Esophagus squamous epithelium (tissue), 5 donors: ENCODE data around the gene MGAT5B. TPM values are rescaled to one million over a fixed set of nuclear protein-coding genes. Genes with fewer than 3 reads are reported as not detected.

Experiments
- DNase-seq: peaks from one replicate; lab custom pipeline; 2025; lab: John Stamatoyannopoulos, UW
- H3K27ac ChIP-seq, 4 donors: fragments of 200-600 bp; sonication (generic); one replicate each; pipeline ENCODE4 v1.5.1; 2016 to 2019; ENCODE audit warnings: mild to moderate bottlenecking in 1 of 4
- H3K27me3 ChIP-seq, 4 donors: fragments of 200-600 bp; sonication (generic); 1 replicate in 3 of 4; 2 replicates in 1 of 4; pipeline versions ENCODE4 v1.5.1 to v1.6.0; 2017 to 2021; ENCODE audit warnings: antibody characterized with exemption in 1 of 4
- H3K36me3 ChIP-seq, 3 donors: fragments of 200-600 bp; sonication (generic); one replicate each; pipeline ENCODE4 v1.5.1; 2016 to 2019
- H3K4me1 ChIP-seq, 3 donors: fragments of 200-600 bp; sonication (generic); one replicate each; pipeline ENCODE4 v1.5.1; 2017 to 2019
- H3K4me3 ChIP-seq, 4 donors: fragments of 200-600 bp; sonication (generic); 1 replicate in 3 of 4; 2 replicates in 1 of 4; pipeline ENCODE4 v1.5.1; 2016 to 2019; ENCODE audit warnings: mild to moderate bottlenecking in 2 of 4, moderate library complexity in 1 of 4
- H3K9me3 ChIP-seq, 3 donors: fragments of 200-600 bp; sonication (generic); one replicate each; pipeline ENCODE4 v1.5.1; 2016 to 2019
- POLR2A ChIP-seq, 4 donors: fragments of 450-650 bp; IDR thresholded peaks; one replicate each; pipeline ENCODE4 v1.6.1; 2017; ENCODE audit warnings: antibody characterized with exemption in 4 of 4, mild to moderate bottlenecking in 4 of 4, moderate library complexity in 3 of 4
- WGBS, 2 donors: methylation state at CpG; one replicate each; pipeline ENCODE4 v1.1.5; 2018; 5-methylcytosine and 5-hydroxymethylcytosine counted together
- intact Hi-C: fragments of 100-400 bp; cut with DNase I; formaldehyde crosslinking; loops from one replicate; pipeline ENCODE4 v1.15.0; 2022
- total RNA-seq, 4 donors: library from RNA; depleted of rRNA; stranded (reverse); fragments of >200 nt; gene quantifications; one replicate each; pipeline ENCODE4 v1.1.0, GENCODE V29; 2016
- TF ChIP-seq, protein P1 (sequence below), 6 experiments: fragments of 450-650 bp in 4 of 6; fragments of 200-600 bp in 2 of 6; sonication (generic) in 2 of 6; IDR thresholded peaks; one replicate each; pipeline ENCODE4 v1.5.1; 2016 to 2019; ENCODE audit warnings: antibody characterized with exemption in 6 of 6, mild to moderate bottlenecking in 4 of 6, moderate library complexity in 4 of 6
- donor health status: DM: yes; HTN: yes; CAD: no.

The MGAT5B gene
- total RNA-seq, 4 donors from 2014 or later = 1.3 TPM; not detected in 3

- TF ChIP-seq, protein P1, sequence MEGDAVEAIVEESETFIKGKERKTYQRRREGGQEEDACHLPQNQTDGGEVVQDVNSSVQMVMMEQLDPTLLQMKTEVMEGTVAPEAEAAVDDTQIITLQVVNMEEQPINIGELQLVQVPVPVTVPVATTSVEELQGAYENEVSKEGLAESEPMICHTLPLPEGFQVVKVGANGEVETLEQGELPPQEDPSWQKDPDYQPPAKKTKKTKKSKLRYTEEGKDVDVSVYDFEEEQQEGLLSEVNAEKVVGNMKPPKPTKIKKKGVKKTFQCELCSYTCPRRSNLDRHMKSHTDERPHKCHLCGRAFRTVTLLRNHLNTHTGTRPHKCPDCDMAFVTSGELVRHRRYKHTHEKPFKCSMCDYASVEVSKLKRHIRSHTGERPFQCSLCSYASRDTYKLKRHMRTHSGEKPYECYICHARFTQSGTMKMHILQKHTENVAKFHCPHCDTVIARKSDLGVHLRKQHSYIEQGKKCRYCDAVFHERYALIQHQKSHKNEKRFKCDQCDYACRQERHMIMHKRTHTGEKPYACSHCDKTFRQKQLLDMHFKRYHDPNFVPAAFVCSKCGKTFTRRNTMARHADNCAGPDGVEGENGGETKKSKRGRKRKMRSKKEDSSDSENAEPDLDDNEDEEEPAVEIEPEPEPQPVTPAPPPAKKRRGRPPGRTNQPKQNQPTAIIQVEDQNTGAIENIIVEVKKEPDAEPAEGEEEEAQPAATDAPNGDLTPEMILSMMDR (IDR thresholded peaks at IDR 0.05) = no peak
- no peak for TF ChIP-seq POLR2A (IDR thresholded peaks at IDR 0.05)
- Histone ChIP-seq H3K4me1 (no peaks in the 10 kb centered on the region), H3K36me3 (no peaks in the 10 kb centered on the region), H3K27ac (no peak overlapping the region), H3K4me3 (no peak overlapping the region), H3K27me3 (peaks cover 0 to 35% (median 0%) of the 10 kb centered on the region in 4 donors), H3K9me3 (no peaks in the 10 kb centered on the region)
- WGBS, 2 donors = 68 to 70% methylated on average over 4 to 6 of the region's 6 CpGs
- DNase-seq = no peak
- intact Hi-C loops = no loop called here
Measured at GRCh38 chr17:76887802-76888201, 19.6 kb downstream of the MGAT5B start.

GRCh38 chr17:76888661-76889060 lies 20.5 kb downstream of the MGAT5B start:
- intact Hi-C loops = no loop called here
- no peak for TF ChIP-seq POLR2A (IDR thresholded peaks at IDR 0.05)
- TF ChIP-seq, protein P1 (IDR thresholded peaks at IDR 0.05) = no peak
- H3K4me3 ChIP-seq = no peak overlapping the region
- H3K36me3 ChIP-seq = no peaks in the 10 kb centered on the region
- DNase-seq = no peak
- no peaks in the 10 kb centered on the region for H3K9me3 ChIP-seq
- H3K4me1 ChIP-seq = no peaks in the 10 kb centered on the region
- H3K27ac ChIP-seq = no peak overlapping the region
- 63 to 65% methylated on average over 4 to 7 of the region's 14 CpGs for WGBS, 2 donors
- peaks cover 0 to 35% (median 0%) of the 10 kb centered on the region in 4 donors for H3K27me3 ChIP-seq

GRCh38 chr17:76889323-76889722 lies 21.1 kb downstream of the MGAT5B start:
- intact Hi-C loops = no loop called here
- no peaks in the 10 kb centered on the region for H3K4me1 ChIP-seq
- peaks cover 0 to 35% (median 0%) of the 10 kb centered on the region in 4 donors for H3K27me3 ChIP-seq
- H3K27ac ChIP-seq = no peak overlapping the region
- no peak overlapping the region for H3K4me3 ChIP-seq
- no peaks in the 10 kb centered on the region for H3K36me3 ChIP-seq
- no peaks in the 10 kb centered on the region for H3K9me3 ChIP-seq
- WGBS, 2 donors = 92% methylated on average over 4 of the region's 5 CpGs; no CpG with 5 or more reads in 1 of the 2 donors
- TF ChIP-seq, protein P1 (IDR thresholded peaks at IDR 0.05) = no peak
- no peak for TF ChIP-seq POLR2A (IDR thresholded peaks at IDR 0.05)
- no peak for DNase-seq

GRCh38 chr17:76892329-76892728 lies 24.1 kb downstream of the MGAT5B start:
- no peak overlapping the region for H3K4me3 ChIP-seq
- no peaks in the 10 kb centered on the region for H3K36me3 ChIP-seq
- 78% methylated on average over 8 of the region's 10 CpGs; no CpG with 5 or more reads in 1 of the 2 donors for WGBS, 2 donors
- DNase-seq = no peak
- peaks cover 0 to 22% (median 0%) of the 10 kb centered on the region in 4 donors for H3K27me3 ChIP-seq
- intact Hi-C loops = no loop called here
- H3K4me1 ChIP-seq = no peaks in the 10 kb centered on the region
- TF ChIP-seq POLR2A (IDR thresholded peaks at IDR 0.05) = no peak
- TF ChIP-seq, protein P1 (IDR thresholded peaks at IDR 0.05) = no peak
- H3K9me3 ChIP-seq = no peaks in the 10 kb centered on the region
- H3K27ac ChIP-seq = no peak overlapping the region

GRCh38 chr17:76893623-76894334 lies 25.6 kb downstream of the MGAT5B start:
- no peak for TF ChIP-seq POLR2A (IDR thresholded peaks at IDR 0.05)
- TF ChIP-seq, protein P1 (IDR thresholded peaks at IDR 0.05) = no peak
- intact Hi-C loops = no loop called here
- Histone ChIP-seq H3K27me3 (peaks cover 0 to 12% (median 0%) of the 10 kb centered on the region in 4 donors), H3K27ac (no peak overlapping the region), H3K4me3 (no peak overlapping the region), H3K4me1 (no peaks in the 10 kb centered on the region), H3K9me3 (no peaks in the 10 kb centered on the region), H3K36me3 (no peaks in the 10 kb centered on the region)
- 47 to 68% methylated on average over 9 to 11 of the region's 13 CpGs for WGBS, 2 donors
- DNase-seq = no peak
